NCI-H146 (cell line): ENCODE data around the gene MRPS27.

Experiments used
- DNase-seq: peaks from one replicate; lab custom pipeline; 2025; lab: John Stamatoyannopoulos, UW

The MRPS27 gene

GRCh38 chr5:72290356-72291133 is 29.5 kb downstream of the MRPS27 start:
- DNase-seq: no peak

GRCh38 chr5:72288924-72289323 is 31.1 kb downstream of the MRPS27 start:
- peak; percentile 69 for DNase-seq

DNA sequence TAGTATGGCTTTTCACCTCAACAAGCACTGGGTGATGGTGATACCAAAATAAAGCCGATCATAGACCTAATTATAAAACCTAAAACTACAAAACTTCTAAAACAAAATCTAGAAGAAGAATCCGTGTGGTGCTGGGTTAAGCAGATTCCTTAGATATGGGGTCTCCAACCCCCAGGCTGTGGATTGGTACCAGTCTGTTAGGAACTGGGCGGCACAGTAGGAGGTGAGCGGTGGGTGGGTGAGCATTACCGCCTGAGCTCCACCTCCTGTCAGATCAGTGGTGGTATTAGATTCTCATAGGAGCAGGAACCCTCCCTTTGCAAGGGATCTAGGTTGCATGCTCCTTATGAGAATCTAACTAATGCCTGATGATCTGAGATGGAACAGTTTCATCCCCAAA is 33.2 kb downstream of the MRPS27 start:
- no peak for DNase-seq

DNA sequence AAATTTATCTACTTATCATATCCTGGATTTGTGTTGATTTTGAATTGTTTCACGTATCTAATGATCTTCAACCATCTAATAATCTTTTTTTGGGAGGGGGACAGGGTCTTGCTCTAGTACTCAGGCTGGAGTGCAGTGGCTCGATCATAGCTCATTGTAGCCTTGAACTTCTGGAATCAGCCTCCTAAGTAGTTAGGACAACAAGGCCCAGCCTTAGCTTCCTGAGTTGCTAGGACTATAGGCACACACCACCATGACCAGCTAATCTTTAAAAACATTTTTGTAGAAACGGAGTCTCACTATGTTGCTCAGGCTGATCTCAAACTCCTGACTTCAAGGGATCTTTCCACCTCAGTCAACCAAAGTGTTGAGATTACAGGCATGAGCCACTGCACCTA is 34.6 kb downstream of the MRPS27 start:
- DNase-seq: no peak

- no peak for DNase-seq
Measured at GRCh38 chr5:72284559-72285423, 35.2 kb downstream of the MRPS27 start.

DNA sequence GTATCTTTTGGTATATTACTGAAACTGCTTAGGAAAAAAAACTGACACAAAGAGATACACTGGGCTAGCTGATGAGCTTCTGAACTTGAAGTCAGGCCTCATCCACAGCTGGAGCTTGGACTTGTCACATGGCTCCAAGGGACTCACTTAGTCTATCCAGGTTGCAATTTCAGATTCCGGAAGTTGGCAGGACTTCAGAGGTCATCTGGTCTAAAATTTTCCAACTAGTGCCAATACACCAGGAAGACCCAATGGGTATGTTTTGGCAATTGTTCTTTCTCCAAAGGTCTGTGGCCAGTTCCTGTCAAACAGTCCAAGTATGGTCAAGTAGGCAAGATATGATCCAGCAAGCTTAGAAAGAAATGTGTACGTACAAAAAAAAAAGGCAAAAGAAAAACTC is 36.7 kb downstream of the MRPS27 start:
- no peak for DNase-seq

- no peak for DNase-seq
Measured at GRCh38 chr5:72282878-72283277, 37.2 kb downstream of the MRPS27 start.

- no peak for DNase-seq
Measured at GRCh38 chr5:72281764-72282499, 38.1 kb downstream of the MRPS27 start.

DNA sequence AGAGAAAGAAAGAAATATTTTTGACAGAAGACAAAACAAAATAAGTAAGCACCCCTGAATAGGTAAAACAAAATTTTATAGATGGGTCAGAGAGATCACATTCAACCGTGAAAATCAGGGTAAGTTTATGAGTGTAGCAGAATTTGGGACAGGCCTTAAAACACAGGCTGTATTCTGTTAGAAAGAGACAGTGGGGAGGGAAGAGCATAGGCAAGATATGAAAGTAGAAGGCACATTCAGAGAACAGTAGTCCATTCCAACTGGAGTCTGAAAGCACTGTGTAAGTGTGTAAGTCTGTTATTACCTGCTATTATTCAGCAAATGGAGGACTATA is 38.6 kb downstream of the MRPS27 start:
- DNase-seq: no peak

GRCh38 chr5:72280581-72281069 is 39.4 kb downstream of the MRPS27 start:
- no peak for DNase-seq

DNA sequence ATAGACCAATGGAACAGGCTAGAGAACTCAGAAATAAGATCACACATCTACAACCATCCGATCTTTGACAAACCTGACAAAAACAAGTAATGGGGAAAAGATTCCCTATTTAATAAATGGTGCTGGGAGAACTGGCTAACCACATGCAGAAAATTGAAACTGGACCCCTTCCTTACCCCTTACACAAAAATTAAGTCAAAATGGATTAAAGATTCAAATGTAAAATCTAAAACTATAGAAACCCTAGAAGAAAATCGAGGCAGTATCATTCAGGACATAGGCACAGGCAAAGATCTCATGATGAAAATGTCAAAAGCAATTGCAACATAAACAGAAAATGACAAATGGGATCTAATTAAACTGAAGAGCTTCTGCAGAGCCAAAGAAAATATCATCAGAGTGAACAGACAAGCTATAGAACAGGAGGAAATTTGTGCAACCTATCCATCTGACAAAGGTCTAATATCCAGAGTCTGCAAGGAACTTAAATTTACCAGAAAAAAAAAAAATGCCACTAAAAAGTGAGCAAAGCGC is 43.8 kb downstream of the MRPS27 start:
- no peak for DNase-seq

DNA sequence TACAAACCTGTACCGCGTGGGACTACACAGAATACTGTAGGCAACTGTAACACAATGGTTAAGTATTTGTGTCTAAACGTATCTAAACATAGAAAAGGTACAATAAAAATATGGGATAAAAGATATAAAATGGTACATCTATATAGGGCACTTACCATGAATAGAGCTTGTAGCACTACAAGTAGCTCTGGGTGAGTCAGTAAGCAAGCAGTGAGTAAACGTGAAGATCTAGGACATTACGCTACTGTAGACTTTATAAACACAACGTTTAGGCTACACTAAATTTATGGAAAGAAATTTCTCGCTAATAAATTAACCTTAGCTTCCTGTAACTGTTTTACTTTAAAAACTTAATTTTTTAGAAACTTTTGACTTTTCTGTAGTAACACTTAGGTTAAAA is 46.5 kb downstream of the MRPS27 start:
- no peak for DNase-seq

DNA sequence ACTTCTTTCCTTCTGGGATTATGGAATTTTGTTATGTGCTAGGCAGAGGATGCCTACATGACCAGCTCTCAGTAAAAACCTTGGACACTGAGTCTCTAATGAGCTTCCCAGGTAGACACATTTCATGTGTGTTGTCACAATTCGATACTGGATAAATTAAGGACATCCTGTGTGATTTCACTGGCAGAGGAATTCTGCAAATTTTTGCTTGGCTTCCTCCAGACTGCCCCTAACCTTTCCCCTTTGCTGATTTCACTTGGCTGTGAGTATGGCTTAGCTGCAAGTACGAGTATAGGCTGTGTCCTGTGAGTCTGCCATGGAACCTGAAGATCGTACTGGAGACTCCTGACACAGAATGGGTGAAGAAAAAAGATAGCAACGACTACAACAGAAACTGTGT is 47.6 kb downstream of the MRPS27 start:
- no peak for DNase-seq

DNA sequence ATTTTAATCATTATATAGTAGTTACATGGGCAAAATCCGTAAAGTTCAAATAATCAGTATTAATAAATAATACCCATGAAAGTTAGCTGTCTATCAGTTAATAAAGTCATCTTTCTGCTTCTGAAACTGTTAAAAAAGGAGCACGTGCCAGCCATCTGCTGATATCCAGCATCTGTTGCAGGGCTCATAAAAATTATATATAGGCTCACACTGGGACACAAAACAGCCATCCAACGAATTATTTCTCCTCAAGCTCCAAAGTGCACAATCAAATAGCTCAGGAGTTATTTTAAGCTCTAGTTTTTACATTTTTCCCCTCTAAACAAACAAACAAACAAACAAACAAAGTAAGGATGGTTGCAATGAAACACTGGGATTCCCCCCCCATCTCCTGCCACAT is 48.3 kb downstream of the MRPS27 start:
- no peak for DNase-seq

GRCh38 chr5:72270037-72270436 is 50.0 kb downstream of the MRPS27 start:
- DNase-seq: no peak

GRCh38 chr5:72269411-72269780 is 50.6 kb downstream of the MRPS27 start:
- no peak for DNase-seq

- DNase-seq: peak; percentile 82
Measured at GRCh38 chr5:72268753-72269410, 51.2 kb downstream of the MRPS27 start.

- DNase-seq: no peak
Measured at GRCh38 chr5:72268260-72268659, 51.8 kb downstream of the MRPS27 start.

DNA sequence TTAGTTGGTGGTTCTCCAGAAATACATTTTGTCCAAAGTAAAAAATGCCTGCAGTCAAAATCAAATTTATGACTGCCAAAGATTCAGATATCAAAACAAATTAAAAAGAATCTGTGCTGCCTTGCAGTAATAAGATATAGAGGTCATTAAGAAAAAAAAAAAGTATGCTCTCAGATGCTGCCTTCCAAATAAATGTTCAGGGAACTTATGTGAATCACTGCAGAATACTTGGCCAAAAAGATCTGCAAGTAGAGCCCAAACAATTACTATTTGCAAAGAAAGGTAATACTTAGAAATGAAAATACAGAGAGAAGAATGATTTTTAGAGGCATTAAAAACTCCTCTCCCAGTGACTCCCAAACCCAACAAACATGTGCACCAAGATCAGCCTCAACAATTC is 52.4 kb downstream of the MRPS27 start:
- DNase-seq: no peak

DNA sequence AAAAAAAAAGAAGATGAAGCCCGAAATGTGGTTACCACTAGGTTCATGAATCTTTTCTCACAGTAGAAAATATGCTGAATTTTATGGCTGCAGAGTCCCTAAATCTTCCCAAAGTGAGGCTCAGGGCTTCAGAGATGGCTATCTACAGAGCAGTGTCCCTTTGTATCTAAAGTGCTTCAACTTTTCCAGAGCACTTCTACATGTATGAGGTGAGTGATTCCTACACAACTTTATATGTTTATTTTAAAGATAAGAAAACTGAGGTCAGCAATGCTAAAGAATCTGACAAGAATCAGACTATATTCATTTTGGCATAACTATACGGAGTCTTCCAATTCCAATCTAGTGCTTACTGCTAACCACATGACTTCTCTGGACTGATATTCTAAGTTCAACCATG is 53.2 kb downstream of the MRPS27 start:
- DNase-seq: no peak

DNA sequence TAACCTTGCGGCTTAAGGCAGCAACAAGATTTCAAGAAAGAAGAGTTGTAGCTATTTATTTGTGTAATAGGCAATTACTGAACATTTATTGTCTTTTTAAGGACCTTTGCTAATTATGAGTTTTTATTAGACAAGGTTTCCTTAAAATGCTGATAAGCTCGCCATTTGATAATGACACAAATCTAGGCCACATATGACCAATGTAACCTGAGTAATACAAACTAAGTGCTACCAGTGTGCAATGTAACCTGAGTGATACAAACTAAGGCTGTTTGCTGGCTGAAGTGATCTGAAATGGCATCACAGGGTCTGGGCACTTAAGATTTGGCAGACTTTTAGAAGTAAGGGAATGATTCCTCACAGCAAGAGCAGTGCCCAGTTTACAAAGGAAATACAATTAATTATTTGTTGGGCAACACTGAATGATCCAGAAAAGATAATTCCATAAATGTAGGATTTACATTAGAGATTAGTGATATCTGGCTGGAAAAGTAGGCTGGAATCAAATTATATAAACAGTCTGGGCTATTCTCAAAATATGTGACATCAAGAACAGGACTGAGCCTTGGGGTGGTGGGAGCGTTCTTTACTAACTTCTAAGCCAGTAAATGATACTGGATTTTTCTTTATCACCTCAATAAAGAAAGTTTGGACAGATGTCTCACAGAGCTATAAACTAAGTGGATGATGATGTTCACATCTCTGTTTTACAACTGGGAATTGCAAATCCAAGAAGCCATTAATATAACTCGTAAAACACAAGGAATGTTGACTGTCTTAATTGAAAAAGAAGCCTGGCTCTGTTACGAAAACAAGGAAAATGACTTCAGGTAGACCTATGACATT is 54.8 kb downstream of the MRPS27 start:
- no peak for DNase-seq
